Stimulated activated effector memory CD8-positive, alpha-beta T cell treated with anti-CD3 and anti-CD28 coated beads, Interleukin-12 subunit alpha, Interleukin-12 subunit beta, amount 100 ng/mL, for 72 hours (primary cell): ENCODE results near the gene CACNA1B.
"Not testable (repeated sequence)": the region's sequence is repeated elsewhere in the genome, so short reads cannot be mapped to it uniquely, and the experiment has no call there.

Source experiments
- ATAC-seq: fragments of 150-1000 bp; cut with Tn5 transposase; 2 replicates; pipeline ENCODE4 v1.10.0; 2021
- DNase-seq, 2 donors: peaks; one replicate each; pipeline ENCODE4 v3.0.0; 2021 to 2022; ENCODE audit warnings: low spot score in 2 of 2
- H3K27ac Mint-ChIP-seq: one replicate; pipeline ENCODE4 v1.8.0; 2022; ENCODE audit warnings: mild to moderate bottlenecking, mixed read lengths
- H3K36me3 Mint-ChIP-seq: one replicate; pipeline ENCODE4 v1.8.0; 2022; ENCODE audit warnings: mild to moderate bottlenecking, mixed read lengths
- H3K4me1 Mint-ChIP-seq: one replicate; pipeline ENCODE4 v1.8.0; 2022; ENCODE audit warnings: mixed read lengths
- H3K4me3 Mint-ChIP-seq: one replicate; pipeline ENCODE4 v1.8.0; 2022; ENCODE audit warnings: mild to moderate bottlenecking, mixed read lengths
- H3K9me3 Mint-ChIP-seq: one replicate; pipeline ENCODE4 v1.8.0; 2022; ENCODE audit warnings: mixed read lengths

CACNA1B gene

DNA sequence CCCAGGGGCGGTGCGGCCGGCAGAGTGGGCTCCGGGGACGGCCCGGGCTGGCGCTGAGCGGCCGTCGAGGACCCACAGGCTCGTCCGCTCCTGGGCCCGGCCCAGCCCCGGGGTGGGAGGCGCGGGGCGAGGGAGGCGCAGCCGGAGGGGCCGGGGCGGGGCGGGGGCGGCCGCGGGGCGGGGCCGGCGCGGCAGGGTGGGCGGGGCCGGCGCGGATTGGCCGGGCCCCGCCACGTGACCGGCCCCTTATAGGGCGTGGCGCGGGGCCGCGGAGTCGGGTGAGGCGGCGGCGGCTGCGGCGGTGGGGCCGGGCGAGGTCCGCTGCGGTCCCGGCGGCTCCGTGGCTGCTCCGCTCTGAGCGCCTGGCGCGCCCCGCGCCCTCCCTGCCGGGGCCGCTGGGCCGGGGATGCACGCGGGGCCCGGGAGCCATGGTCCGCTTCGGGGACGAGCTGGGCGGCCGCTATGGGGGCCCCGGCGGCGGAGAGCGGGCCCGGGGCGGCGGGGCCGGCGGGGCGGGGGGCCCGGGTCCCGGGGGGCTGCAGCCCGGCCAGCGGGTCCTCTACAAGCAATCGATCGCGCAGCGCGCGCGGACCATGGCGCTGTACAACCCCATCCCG lies at the start of gene CACNA1B:
Gene CACNA1B (plus strand): TSS at position 277 of the 617 bp plus-strand sequence. CDS start 152 bp downstream, at position 429.
- H3K36me3 Mint-ChIP-seq, H3K27ac Mint-ChIP-seq, H3K9me3 Mint-ChIP-seq, ATAC-seq, H3K4me1 Mint-ChIP-seq, DNase-seq, H3K4me3 Mint-ChIP-seq: not testable (repeated sequence)

DNA sequence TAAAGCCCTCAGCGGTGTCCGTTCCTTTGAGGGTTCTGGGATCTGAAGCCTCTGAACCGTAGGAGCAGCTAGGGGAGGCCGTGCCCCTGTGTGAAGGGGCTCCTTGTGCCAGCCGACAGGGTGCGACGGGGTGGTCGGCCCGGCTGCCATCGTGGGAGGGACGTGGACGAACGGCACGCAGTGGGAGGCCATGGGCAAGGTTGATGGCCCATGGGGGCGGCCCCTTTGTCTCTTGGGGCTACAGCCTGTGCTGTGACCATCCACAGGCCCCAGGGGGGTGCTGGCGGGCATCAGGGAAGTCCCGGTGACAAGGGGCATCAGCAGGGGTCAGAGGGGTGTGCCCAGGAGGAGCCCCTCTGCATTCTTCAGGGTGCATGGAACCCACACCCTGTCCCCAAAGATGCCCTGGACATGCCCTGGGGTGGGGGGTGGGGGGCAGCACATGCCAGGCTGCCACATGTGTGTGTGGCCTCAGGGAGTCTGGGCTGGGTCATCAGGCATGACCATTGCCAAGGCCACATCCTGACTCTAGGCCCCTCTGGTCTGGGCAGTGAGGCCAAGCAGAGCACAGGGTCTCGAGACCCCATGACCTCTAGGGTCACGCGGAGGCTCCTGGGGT lies 49.6 kb upstream of the CACNA1B start:
- H3K9me3 Mint-ChIP-seq = no peaks in the 10 kb centered on the region
- no peak for ATAC-seq
- H3K4me3 Mint-ChIP-seq = no peak overlapping the region
- H3K4me1 Mint-ChIP-seq = peaks cover 16% of the 10 kb centered on the region
- peaks cover 56% of the 10 kb centered on the region for H3K36me3 Mint-ChIP-seq
- no peak overlapping the region for H3K27ac Mint-ChIP-seq
- DNase-seq = no peak

DNA sequence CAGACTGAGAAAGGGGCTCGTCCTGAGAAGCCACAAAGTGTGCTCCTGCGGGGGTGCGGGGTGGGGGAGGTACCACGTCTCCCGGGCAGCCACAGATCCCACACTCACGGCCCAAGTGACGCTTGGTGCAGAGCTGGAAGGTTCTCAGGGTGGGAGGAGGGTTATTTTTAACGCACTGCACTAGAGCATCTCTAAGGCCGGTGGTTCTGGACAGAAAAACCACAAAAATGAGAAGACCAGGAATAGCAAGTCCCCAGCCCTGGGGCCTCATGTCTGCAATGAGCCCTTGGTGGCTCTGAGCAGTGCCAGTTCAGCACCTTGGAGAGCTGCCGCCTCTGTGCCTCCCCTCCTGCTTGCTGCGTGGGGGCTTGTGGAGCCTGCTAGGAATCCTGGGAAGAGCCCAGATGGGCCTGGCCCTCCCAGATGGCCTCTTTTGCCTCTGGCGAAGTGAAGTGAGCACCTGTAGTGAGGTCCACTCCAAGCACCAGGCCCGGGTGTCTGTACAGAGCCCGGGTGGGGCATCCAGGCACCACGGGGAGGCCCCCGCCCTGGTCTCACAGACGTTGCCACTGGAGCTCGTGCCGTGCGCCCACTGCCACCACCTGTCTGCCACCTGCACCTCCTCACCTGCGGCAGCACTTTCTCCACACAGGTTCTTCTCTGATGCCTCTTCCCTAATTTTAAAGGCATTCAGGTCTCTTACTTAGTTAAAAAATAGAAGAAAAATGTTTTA lies 48.9 kb upstream of the CACNA1B start:
- no peak overlapping the region for H3K27ac Mint-ChIP-seq
- no peak for DNase-seq
- no peaks in the 10 kb centered on the region for H3K9me3 Mint-ChIP-seq
- no peak overlapping the region for H3K4me3 Mint-ChIP-seq
- H3K4me1 Mint-ChIP-seq = peaks cover 16% of the 10 kb centered on the region
- no peak for ATAC-seq
- H3K36me3 Mint-ChIP-seq = peaks cover 50% of the 10 kb centered on the region

DNA sequence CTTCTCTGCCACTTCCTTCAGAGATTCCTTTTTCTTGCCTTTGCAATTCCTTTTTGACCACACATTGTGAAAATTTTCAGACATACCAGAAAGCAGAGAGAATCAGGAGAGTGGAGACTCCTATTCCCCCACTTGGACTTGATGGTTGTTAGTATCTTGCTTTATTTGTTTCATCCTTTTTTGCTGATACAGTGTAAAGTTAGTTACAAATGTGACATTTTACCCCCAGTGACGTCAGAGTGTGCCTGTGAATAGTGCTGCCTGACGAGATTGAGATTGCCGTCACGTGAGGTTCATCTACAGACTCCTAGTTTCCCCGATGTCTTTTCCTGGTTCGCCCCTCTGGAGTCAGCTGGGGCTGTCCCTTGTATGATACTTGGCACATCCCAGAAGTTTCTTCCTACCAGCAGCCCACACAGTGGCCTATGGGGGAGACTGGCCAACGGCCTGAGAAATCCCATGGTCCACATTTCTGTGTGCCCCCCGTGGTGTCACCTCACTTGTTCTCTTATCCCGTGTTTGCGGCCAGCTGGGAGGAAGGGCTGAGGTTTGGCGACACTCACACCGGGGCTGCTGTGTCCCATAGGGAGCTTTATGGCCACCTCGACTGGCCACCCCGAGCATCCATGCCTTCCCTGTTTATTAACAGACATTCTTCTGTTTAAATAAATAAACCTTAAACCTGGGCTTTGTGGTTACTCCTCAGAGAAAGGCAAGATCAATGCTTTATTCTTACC lies 48.2 kb upstream of the CACNA1B start:
- no peaks in the 10 kb centered on the region for H3K9me3 Mint-ChIP-seq
- no peak overlapping the region for H3K27ac Mint-ChIP-seq
- ATAC-seq (no peak), DNase-seq (no peak)
- H3K36me3 Mint-ChIP-seq = peaks cover 42% of the 10 kb centered on the region
- H3K4me3 Mint-ChIP-seq = no peak overlapping the region
- H3K4me1 Mint-ChIP-seq = peaks cover 16% of the 10 kb centered on the region

DNA sequence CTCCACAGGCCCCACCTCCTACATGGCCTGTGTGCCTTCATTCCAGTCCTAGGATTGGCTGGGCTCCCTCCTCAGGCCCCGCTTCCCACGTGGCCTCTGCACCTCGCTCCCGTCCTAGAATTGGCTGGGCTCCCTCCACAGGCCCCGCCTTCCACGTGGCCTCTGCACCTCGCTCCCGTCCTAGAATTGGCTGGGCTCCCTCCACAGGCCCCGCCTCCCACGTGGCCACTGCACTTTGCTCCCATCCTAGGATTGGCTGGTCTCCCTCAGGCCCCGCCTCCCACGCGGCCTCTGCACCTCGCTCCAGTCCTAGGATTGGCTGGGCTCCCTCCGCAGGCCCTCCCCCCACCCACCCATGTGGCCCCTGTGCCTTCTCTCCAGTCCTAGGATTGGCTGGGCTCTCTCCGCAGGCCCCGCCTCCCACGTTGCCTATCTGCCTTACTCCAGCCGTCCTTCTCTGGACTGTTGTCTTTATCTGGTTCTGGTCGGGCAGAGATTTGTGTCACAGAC lies 45.3 kb upstream of the CACNA1B start:
- DNase-seq (no peak), ATAC-seq (no peak)
- H3K9me3 Mint-ChIP-seq = no peaks in the 10 kb centered on the region
- peaks cover 36% of the 10 kb centered on the region for H3K36me3 Mint-ChIP-seq
- H3K4me1 Mint-ChIP-seq = peaks cover under 1% of the 10 kb centered on the region
- no peak overlapping the region for H3K4me3 Mint-ChIP-seq
- no peak overlapping the region for H3K27ac Mint-ChIP-seq

DNA sequence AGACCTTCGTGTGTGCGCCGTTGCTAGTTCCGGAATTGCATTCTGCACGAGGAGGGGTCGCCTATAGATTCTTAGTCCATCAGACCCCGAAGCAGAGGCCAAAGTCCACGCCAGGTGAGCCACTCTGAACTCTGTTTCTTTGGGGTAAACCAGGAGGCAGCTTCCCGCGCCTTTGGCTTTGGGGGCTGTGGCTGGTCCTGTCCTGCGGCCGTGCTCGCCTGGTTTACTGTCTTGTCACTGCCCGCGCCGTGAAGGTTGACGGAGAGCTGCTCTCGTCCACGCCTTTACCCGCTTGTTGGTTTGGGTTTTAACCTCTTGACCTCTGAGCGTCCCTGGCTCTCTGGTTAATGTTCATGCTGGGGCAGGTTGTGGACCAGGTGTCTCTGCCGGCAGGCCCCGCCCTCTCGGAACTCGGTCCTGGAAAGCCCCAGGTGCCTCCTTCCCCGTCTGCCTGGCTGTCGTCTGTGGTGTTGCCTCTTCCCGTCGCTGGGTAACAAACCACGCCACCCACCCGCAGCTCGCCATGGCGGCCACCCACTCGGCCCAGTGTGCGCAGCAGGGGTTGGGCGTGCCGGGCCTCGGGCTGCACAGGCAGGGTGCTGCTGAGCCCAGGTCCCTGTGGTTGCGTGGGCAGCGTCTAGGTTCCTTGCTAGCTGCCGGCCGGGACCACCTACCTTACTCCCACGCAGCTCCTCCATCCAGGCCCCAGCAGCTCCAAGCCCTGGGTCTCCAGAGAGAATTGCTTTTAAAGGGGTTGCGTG lies 44.6 kb upstream of the CACNA1B start:
- no peaks in the 10 kb centered on the region for H3K9me3 Mint-ChIP-seq
- ATAC-seq (no peak), DNase-seq (no peak)
- H3K4me3 Mint-ChIP-seq = no peak overlapping the region
- no peaks in the 10 kb centered on the region for H3K4me1 Mint-ChIP-seq
- no peak overlapping the region for H3K27ac Mint-ChIP-seq
- peaks cover 37% of the 10 kb centered on the region for H3K36me3 Mint-ChIP-seq

DNA sequence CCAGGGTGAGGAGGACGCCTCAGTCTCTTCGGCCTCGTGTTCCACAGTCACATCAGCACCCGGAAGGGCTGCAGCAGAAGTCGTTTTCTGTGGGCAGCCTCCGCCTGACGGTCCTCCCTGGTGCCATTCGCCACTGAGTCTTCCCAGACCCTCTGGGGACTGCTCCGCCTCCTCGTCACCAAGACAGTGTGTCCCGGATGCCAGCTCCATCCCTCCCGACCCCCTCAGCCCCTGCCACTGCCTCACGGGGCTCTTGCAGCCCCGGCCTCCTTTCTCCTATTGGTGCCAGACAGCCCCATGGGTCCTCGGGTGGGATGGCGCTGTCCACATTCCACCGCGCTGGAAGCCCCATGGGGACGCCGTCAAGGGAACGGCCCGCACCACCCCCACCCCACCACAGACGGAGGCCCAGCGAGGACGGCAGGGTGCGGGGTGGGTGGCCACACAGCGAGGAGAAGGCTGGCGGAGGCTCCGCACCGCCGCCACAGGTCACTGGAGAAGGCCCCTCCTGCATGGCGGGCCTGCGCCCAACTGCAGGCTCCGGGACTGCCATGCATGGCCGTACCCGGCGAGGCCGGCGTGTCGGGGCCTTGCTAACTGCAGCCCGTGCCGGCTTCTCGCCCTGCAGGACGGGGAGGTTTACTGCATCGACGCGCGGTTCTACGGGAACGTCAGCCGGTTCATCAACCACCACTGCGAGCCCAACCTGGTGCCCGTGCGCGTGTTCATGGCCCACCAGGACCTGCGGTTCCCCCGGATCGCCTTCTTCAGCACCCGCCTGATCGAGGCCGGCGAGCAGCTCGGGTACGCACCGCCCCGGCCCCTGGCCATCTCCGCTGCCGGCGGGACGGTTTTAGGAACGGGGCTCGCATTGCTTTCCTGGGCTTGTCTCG lies 43.6 kb upstream of the CACNA1B start:
- Mint-ChIP-seq H3K27ac (no peak overlapping the region), H3K4me3 (no peak overlapping the region), H3K9me3 (no peaks in the 10 kb centered on the region), H3K36me3 (peaks cover 41% of the 10 kb centered on the region), H3K4me1 (no peaks in the 10 kb centered on the region)
- DNase-seq (no peak), ATAC-seq (no peak)

DNA sequence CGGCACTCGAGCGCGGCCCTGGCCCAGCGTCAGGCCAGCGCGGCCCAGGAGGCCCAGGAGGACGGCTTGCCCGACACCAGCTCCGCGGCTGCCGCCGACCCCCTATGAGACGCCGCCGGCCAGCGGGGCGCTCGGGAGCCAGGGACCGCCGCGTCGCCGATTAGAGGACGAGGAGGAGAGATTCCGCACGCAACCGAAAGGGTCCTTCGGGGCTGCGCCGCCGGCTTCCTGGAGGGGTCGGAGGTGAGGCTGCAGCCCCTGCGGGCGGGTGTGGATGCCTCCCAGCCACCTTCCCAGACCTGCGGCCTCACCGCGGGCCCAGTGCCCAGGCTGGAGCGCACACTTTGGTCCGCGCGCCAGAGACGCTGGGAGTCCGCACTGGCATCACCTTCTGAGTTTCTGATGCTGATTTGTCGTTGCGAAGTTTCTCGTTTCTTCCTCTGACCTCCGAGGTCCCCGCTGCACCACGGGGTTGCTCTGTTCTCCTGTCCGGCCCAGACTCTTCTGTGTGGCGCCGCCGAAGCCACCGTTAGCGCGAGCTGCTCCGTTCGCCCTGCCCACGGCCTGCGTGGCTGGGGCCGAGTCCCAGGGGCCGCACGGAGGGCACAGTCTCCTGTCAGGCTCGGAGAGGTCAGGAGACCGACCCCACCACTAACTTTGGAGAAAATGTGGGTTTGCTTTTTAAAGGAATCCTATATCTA lies 42.6 kb upstream of the CACNA1B start:
- DNase-seq = no peak
- no peak for ATAC-seq
- Mint-ChIP-seq H3K27ac (no peak overlapping the region), H3K9me3 (no peaks in the 10 kb centered on the region), H3K36me3 (peaks cover 37% of the 10 kb centered on the region), H3K4me1 (no peaks in the 10 kb centered on the region), H3K4me3 (no peak overlapping the region)

DNA sequence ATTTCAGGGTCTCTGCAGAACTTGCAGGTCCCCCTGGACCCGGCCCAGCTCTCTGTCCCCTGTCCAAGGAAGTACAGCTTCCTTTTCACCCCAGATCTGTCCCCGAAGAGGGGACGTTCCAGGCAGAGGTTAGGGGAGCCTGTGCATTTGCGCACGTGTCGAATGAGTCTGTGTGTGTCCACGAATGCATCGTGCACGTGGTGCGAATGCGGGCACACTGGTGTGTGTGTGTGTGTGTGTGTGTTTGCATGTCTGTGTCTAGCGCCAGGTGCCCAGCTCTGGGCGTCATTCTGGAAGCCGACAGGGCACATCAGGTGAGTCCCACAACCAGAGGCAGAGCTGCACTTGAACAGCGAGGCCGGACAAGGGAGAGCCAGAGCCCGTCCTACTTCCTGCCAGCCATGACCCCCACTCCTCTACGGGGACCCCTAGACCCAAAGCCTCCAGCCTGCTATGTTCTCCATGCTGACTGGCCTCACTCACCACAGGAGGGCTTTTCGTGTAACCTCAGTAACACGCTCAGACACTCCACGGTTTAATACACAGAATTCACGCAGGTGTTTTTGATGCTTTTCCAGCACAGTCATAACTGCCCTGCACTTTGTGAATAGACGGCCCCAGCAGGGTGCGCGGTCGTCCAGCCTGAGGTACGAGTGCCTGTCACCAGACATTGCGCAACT lies 41.3 kb upstream of the CACNA1B start:
- DNase-seq = no peak
- Mint-ChIP-seq H3K36me3 (peaks cover 27% of the 10 kb centered on the region), H3K4me3 (no peak overlapping the region), H3K9me3 (no peaks in the 10 kb centered on the region), H3K4me1 (no peaks in the 10 kb centered on the region), H3K27ac (no peak overlapping the region)
- ATAC-seq = no peak

DNA sequence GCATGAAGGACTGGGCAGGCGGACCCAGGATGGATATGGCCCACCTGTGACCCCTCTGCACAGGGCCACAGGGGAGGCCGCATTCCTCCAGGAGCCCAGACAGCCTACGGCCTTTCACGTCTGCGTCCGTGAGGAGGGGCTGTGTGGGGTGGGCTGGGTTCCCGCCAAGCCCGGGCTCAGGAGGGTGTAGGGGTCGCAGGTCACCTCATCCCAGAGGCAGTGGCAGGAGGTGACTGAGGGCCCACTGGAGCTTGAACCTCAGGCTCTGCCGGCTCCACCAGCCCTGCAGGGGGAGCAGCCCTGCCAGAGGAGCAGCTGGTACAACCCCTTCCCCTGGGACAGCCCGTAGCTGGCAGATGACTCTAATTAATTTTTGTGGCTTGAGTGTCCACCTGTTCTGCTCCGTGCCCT lies 40.7 kb upstream of the CACNA1B start:
- no peak for DNase-seq
- Mint-ChIP-seq H3K36me3 (peaks cover 23% of the 10 kb centered on the region), H3K4me3 (no peak overlapping the region), H3K27ac (no peak overlapping the region), H3K4me1 (no peaks in the 10 kb centered on the region), H3K9me3 (no peaks in the 10 kb centered on the region)
- no peak for ATAC-seq

DNA sequence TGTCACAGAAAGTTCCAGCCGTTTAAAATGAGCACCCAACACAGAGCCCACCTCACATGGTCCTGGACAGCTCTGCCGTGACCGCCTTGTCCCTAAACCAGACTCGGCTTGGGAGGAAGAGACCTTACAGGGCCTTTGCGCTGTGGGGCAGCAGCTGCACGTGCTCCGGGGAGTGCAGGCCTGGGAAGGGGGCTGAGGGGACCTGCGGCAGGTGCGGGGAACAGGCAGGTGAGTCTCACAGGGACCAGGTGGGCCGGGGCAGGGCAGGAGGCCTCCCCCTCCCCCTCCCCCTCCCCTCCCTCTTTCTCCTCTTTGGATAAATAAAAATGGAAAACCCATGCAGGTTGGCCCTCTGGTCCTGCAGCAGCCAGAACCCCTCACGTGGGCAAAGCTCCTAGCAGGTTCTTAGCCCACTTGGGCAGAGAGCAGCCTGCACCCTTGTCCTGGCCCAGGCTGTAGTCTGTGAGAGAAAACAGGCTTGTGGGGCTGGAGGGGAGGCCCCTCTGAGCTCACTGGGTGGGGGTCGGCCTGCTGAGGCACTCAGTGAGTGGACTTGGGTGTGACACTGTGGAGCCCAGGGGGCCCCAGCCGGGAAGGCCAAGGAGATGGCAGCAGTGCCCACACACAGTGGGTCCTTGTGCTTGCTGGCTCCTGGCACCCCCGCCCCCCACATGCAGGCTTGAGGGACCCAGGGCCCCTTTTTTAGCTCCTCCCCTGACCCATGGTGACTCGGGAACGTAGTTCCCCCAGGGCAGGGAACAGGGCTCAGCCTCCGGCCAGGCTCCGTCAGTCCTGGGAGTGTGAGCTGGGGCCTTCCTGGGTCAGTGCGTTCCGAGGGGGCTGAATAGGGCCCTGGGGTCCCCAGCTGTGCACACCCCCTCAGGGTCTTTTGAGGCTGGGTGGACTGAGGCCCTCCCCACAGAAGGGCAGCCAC lies 40.0 kb upstream of the CACNA1B start:
- ATAC-seq (no peak), DNase-seq (no peak)
- H3K9me3 Mint-ChIP-seq = no peaks in the 10 kb centered on the region
- no peaks in the 10 kb centered on the region for H3K4me1 Mint-ChIP-seq
- peaks cover 23% of the 10 kb centered on the region for H3K36me3 Mint-ChIP-seq
- no peak overlapping the region for H3K27ac Mint-ChIP-seq
- no peak overlapping the region for H3K4me3 Mint-ChIP-seq

DNA sequence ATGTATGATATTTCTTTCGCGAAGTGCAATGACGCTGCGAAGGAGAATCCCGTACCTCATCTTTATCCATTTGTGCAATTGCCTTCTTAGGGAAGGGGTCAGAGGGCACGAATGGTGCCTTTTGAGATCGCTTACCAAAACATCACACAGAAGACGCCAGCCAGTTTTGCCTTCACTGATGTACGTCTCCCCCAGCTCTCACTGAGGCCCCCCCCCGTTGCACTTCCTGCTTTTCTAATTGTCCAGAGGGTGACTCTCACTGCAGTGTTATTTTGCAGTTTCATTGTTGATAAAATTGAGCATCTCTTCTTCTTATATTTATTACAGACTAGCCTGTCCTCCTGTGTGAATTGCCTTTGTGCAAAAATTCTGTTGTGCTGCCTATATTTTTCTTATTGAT lies 39.0 kb upstream of the CACNA1B start:
- H3K4me1 Mint-ChIP-seq = no peaks in the 10 kb centered on the region
- H3K4me3 Mint-ChIP-seq = no peak overlapping the region
- DNase-seq = no peak
- H3K36me3 Mint-ChIP-seq = peaks cover 23% of the 10 kb centered on the region
- ATAC-seq = no peak
- H3K9me3 Mint-ChIP-seq = no peaks in the 10 kb centered on the region
- no peak overlapping the region for H3K27ac Mint-ChIP-seq
